Brain pericyte (primary cell): ENCODE data around the gene IFITM2.

Experiments used
- DNase-seq: peaks from one replicate; pipeline ENCODE4 v3.0.0-alpha.2; 2012; ENCODE audit warnings: low read depth, low spot score

Gene IFITM2

DNA sequence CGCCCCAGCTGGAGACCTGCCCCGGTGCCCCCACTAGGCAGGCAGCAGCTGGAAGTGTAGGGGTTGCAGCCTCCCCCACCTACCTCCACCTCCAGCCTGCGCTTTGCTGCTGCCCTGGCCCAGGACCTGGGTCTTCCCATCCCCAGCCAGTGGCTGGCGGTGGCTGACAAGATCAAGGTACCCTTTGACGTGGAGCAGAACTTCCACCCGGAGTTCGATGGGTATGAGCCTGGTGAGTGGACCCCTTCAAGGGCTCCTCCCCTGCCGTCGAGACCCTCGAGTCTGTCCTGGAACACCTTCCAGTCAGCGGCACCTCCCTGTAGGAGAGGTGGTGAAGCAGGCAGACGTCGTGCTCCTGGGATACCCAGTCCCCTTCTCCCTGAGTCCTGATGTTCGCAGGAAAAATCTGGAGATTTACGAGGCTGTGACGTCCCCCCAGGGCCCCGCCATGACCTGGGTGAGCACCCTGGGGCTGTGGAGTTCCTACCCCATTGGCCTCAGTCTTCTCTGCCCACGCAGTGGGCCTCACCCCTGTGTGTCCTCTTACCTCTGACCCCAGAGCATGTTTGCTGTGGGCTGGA lies 14.3 kb upstream of the IFITM2 start:
- no peak for DNase-seq

DNA sequence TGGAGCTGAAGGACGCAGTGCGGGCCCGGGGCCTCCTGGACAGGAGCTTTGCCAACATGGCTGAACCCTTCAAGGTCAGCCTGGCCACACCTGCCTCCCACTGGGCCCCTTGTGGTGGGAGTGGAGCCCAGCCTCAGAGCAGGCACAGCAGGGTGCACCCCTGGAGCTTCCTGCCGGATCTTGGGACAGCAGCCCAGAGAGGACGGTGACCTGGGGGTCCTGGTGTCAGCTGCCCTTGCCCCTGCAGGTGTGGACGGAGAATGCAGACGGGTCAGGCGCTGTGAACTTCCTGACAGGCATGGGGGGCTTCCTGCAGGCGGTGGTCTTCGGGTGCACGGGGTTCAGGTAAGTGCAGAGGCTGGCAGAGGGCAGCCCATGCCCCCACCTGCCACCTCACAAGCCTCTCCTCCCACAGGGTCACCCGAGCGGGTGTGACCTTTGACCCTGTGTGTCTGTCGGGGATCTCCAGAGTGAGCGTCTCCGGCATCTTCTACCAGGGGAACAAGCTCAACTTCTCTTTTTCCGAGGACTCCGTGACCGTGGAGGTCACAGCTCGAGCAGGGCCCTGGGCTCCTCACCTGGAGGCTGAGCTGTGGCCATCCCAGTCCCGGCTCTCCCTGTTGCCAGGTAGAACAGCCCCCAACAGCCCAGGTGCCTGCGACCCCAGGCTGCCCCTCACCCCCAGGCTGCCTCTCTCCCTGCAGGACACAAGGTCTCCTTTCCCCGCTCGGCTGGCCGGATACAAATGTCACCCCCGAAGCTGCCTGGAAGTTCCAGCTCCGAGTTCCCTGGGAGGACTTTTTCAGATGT lies 13.6 kb upstream of the IFITM2 start:
- no peak for DNase-seq

DNA sequence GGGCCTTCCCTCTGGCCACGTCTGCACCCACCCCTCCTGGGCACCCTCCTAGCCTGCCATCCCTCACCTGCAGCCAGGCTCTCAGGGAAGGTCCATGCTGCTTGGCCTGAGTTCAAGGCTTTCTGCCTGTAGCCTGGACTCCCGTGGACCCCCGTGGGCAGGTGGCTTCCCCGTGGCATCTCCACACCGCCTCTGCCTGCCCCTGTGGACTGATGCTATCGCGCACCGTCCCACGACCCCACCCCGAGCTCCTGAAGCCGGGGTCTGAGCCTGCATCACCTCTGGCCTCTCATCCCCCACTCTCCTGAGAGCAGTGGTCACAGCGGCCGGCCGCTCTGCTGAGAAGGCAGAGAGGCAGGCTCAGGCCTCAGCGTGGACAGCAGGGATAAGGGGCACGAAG lies 12.8 kb upstream of the IFITM2 start:
- DNase-seq, result no peak

DNA sequence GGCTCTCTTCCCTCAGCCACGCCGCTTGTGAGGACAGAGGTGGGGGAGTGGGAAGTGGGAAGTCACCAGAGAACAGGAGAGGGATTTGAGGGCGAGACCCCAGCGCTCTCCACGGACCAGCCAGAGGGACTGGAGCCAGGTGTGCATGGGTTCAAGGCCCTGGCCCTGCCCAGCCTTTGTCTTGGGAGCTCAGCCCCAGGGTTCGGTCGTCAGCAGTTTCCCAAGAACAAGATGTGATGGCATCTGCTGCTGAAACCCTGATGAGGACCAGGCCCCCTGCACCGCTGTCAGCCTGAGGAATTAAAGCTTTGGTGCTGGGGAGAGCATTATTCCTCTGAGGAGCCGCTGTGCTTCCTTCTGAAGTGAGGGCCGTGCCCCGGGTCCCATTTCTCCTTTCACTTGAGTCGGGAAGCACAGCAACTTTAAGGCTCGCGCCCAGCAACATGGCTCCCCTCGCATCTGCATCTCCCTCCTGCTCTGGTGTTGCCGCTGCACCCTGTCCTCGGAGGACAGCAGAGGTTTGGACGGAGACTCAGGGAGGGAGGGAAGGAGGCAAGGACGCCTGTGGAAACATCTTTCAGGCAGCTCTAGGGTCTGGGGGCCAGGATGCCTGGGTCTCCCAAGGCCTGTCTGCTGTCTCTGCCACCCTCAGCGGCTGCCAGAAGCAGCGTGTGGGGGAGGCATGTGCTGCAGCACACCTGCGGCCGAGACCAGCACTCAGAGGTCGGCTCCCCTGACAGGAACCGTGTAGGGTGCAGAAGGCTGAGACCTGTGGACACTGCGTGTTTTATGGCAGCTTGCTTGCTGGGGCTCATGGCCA lies 12.1 kb upstream of the IFITM2 start:
- no peak for DNase-seq

DNA sequence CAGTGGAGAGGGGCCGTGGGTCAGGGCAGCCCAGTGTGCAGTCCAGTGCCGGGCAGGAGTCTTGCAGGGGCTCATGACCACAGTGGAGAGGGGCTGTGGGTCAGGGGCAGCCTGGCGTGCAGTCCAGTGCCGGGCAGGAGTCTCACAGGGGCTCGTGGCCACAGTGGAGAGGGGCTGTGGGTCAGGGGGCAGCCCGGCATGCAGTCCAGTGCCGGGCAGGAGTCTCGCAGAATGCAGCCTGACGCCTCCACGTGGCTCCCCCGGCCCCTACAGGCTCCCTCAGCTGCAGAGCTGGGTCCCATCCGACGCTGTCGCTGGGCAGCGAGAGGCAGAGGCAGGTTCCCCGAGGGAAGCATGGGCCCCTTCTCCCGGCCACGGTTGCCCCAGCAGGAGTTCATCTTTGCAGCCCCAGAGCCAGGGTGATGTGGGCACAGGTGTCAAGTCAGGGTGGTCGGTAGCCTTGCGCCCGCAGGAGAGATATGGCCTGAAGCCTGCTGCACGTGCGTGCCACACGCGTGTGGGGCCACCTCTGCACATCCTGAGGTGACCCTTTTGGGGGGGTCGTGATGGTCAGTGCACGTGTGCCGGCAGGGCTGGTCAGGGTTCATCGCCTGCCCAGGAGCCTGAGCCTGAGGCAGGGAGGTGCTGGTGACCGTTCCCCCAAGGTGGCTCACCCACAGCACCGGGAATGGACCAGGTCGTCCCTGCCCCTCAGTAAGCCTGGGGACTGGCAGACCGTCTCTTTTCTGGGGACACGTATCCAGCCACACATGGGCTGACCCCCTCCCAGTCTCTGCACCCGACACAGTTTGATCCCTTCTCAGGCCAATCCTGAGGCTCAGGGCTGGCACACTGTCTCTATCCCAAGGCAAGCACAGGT lies 11.2 kb upstream of the IFITM2 start:
- no peak for DNase-seq

DNA sequence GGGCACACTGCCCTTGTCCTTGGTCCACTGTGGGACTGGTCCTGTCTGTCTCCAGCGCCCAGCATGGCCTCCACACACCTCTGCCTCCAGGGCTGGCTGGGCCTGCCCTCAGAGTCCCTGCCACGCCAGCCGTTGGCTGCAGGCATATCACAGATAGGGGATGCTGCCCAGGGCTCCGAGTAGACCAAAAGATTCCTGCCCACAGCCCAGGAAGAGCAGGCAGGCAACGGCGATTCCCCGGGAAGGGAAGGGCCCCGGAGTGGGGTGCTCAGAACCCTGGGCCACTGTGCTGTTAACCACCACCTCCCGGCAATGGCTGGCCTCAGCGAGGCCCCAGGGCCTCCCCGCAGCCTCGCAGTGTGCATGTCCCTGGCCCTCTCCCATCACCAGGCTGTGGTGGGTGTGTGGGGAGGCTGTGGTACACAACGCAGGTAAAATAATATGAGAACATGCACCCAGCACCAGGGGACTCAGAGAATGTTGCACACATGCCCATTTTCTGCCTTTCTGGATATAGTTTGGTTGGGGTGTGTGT lies 10.5 kb upstream of the IFITM2 start:
- DNase-seq, result no peak

DNA sequence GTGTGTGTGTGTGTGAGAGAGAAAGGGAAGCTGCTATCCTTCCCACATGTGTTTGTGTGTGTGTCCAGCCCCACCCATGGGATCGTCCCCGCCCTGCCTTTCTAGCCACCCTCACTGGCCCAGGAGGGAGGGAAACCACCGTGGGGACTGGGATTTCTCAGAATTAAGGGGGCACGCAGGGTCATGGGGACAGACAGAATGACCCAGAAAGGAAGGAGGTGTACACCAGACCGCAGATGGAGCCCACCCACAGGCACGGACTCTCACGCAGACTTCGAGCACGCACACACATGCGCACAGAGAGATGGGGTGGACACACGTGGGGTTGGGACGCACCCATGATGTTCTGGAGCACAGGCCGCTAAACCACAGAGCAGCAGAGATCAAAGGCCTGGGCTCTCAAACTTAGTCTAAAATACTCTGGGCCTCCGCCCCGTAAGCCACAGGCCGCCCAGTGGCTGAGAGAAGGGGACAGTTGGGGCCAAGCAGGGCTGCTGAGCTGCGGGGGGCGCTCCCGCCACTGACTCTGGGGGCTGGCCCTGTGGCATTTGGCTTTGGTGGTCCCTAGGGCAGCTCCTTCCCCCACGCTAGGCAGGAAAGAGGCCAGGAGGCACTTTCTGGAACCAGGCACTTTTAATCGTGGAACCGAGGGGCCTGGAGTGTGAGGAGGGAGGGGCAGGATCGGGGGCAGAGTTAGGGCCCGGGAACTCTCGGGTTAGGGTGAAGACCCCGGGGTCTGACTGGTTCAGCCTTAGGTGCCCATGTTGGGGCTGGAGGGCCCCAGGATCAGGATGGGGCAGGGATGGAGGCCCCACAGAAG lies 9.8 kb upstream of the IFITM2 start:
- no peak for DNase-seq

DNA sequence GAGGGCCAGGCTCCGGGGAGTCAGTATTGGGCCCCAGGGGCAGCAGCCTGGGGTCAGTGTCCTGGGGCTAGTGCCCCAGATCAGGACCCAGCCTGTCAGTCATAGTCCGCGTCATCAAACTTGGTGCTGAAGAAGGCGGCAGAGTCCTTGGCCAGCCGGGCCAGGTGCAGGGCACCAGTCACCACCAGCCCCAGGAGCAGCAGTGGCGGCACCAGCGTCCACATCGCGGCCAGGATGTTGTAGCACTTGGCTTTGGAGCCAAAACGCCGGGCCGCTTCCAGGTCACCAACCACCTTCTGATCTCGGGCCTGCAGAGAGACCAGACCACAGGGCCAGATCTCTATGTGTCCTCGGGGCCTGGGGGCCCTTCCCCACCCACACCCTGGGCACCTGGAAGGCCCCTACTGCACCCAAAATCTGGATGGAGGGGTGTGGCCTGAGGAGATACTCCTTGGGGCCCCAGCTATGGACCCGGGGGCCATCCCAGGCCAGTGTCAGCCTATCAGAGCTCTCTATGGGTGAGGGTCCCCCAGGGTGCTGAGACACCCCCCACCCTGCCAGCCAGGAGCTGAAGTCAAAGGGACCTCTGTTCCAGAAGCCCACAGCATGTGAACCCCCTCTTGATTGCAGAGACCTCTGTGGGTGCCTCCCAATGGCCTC lies 9.1 kb upstream of the IFITM2 start:
- no peak for DNase-seq

DNA sequence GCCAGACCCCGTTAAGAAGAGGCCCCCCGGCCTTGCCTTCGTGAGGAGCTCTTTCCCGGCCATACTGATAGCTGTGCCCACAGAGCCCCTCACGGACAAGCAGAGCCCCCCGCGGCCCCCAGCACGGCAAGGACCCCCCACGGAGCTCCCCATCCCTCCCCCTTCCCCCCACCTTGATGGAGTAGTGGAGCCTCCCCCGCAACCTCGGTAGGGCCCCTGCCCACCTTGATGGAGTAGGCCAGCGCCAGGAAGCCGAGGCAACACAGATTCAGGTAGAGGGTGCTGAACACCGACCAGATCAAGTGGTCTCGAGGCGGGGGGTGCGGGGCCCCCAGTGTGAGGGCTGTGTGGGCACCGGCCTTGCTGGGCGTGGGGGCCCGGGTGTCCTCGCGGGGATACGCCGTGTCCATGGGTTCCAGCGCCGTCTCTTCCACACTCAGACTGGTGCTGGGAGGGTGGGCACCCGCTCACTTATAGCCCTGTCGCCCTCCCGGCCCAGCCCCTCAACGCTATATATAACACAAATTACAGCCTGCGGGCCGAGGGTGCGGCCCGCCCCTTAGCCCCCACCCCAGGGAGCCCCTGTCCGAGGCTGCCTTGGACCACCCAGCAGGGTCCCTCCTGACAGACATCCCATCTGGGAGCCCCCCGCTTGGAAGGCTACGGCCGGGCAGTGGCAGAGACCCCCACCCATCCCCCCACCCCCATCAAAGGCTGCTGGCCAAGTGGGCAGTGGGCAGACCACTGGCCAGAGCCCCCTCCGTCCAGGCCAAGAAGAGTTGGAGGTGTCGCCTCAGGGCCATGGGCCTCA lies 8.3 kb upstream of the IFITM2 start, which contains the start of gene IFITM5:
Gene IFITM5 (minus strand): TSS at position 446 of the 811 bp plus-strand sequence. CDS start 36 bp downstream, at position 410.
- DNase-seq, result no peak

DNA sequence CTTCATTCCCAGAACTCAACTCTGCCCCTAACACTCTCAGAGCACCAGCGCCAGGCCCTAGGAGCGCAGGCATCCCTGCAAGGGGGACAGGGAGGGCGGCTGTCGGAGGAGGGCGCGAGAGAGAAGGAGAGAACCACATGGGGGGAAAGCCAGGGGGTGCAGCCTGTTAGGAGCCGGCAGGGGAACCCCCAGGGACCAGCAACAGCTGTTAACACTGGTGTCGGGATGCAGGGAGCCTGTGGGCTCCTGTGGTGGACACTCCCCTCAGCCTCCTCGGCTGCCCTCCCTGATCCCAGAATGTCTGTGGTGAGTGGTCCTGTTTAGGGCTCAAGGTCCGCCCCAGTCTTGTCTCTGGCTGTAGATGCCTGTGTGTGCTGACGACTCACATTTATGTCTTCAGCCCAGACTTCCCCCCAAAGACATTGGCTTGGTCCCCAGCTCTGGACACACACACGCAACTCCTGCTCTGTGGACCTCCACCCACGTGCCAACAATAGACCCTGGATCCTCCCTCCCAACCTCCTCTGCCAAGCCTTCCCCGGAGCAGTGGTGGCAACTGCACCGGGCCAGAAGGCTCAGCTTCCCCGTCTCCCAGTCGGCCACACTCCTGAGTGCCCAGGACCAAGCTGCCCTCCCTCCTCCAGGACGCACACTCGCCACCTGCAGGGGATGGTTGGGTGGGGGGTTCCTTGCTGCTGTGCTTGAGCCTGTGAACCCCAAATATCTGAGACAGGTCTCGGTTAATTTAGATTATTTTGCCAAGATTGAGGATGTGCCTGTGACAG lies 7.5 kb upstream of the IFITM2 start:
- no peak for DNase-seq

DNA sequence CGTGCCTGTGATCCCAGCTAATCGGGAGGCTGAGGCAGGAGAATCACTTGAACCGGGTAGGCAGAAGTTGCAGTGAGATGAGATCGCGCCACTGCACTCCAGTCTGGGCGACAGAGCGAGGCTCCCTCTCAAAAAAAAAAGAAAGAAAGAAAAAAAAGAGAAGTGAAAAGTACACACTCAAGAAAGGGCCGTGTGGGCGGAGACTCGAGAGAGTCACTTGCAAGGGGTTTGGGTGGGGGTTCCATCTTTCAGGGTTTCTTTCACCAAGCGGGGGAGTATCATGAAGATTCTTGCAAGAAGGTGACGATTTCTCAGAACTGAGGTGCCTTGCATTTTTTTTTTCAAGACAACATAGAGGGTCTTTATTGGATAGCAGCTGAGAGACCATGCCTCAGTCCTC lies 4.3 kb upstream of the IFITM2 start:
- DNase-seq, result no peak

DNA sequence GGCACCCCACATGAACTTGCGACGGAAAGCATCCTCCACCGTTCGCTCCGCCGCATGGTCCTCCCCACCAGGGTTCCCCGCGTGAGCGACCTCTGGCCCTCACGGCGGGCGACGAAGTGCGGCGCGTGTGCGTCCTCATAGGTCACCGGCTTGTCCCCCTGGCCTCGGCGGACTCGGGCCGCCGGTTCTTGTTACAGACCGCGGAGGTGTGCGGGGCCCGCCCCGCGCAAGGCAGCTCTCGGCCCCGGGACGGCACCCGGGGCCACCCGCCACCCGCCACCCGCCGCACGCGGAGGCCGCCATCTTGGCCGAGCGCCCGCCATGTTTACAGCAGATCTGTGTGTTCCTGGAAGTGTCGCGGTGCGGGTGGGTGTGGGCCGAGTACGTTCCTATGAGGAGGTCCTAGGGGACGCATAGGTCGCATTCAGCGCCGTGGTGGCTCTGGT lies 3.5 kb upstream of the IFITM2 start:
- no peak for DNase-seq

DNA sequence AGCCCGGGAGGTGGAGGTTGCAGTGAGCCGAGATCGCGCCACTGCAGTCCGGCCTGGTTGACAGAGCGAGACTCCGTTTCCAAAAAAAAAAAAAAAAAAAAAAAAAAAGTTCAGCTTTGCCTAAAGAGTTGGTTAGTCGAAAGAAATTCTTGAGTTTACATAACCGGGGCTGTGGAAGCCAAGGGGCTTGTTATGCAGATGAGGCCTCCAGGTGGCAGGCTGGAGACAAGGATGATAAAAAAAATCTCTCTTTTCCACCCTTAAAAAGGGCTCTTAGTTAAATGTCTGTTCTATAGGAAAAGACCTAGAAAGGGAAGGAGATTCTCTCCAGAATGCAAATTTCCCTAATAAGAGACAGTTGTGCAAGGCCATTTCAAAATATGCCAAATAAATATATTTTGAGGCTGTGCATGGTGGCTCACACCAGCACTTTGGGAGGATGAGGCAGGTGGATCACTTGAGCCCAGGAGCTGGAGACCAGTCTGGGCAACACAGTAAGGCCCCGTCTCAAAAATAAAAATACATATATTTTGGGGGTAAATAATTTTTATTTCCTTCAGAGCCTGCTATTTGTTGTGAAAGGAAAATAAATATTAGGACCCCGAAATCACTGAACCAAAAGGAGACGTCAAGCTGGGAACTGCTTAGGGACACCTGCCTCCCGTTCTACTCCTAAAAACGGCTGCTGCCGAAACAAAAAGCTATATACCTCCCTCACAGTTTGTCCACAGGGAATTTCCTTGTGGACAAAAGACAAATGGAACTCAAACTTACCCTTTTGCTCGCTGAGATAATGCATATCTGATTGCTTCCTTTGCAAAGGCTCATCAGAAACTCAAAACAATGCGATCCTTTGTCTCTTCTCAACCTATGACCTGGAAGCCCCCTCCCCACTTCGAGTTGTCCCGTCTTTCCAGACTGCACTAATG lies 2.4 kb upstream of the IFITM2 start:
- no peak for DNase-seq

DNA sequence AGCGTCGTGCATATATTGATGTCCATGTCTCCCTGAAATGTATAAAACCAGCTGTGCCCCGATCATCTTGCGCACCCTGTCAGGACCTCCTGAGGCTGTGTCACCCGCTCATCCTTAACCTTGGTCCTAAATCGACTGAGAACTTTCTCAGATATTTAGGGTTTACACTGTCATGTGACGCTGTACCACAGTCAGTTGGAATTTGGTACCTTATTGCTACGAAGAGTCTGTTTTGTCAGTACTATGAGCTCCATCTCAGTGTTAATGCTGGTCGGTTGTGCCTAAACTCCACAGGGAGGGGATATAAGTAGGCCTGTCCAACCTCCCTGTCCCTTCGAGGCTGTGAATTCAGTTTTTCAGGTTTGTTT lies 1.8 kb upstream of the IFITM2 start:
- no peak for DNase-seq

DNA sequence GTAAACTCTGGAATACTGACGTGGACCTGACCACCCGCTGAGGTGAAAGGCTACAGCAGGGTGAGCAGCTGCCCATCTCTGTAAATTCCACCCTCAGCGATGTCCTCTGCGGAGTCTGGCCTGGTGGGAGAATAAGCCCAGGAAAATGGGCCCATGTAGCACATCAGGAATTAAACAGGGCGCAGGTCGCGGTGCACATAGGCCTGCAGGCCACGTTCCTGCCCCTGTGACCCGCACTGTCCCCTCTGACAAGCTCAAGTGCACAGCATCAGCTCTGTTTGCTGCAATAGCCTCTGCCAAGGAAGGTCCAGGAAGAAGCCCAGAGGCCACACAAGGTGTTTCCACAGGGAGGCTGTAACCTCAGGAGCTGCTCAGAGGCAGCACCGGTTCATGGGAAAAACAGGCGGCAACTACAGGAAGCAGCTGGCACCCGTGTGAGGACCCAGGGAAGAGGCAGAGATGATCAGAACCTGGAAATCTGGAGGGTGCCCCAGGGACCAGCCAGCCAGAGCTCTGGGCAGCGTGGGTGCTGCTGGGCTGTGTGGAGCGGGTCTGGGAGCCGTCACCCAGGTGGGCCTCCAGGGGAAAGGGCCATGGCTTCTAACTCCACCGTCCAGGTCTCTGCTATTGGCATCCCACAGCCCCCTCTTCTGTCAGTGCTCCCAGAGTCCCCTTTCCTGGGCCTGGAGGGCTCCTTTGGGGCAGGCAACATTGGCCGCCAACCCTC lies 808 bp upstream of the IFITM2 start:
- DNase-seq, result no peak
